GM18520 (cell line): ENCODE data around the gene ALX3.
"Not testable (repeated sequence)": the region's sequence is repeated elsewhere in the genome, so short reads cannot be mapped to it uniquely, and the experiment has no call there.

Experiments used
- ATAC-seq: cut with Tn5 transposase; IDR thresholded peaks from one replicate; pipeline ENCODE4 v1.9.1; 2021; ENCODE audit not compliant: unreplicated experiment

Gene ALX3

GRCh38 chr1:110089561-110090275 is 19.2 kb upstream of the ALX3 start:
- no peak for ATAC-seq

- ATAC-seq, result no peak
Observed at GRCh38 chr1:110088739-110089316, 18.4 kb upstream of the ALX3 start.

GRCh38 chr1:110087812-110088738 is 17.6 kb upstream of the ALX3 start:
- ATAC-seq, result no peak

- no peak for ATAC-seq
Observed at GRCh38 chr1:110086961-110087360, 16.5 kb upstream of the ALX3 start.

DNA sequence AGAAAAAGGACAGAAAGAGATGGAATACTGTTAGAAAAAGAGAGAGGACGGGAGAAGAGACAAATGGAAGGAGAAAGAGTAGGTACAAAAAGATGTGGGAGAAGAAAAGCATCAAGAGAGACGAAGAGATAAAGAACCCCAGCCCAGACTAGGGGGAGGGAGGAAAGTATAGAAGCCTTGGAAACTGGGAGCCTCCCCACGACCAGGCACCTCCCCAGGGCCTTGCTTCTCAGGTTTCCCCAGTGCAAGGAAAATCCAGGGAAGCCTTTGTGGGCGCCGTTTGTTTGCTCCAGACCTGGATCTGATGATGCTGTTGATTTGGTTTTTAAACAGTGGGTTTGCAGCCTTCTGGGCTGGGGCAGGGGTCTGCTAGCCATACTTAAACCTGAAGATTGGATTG is 15.2 kb upstream of the ALX3 start:
- ATAC-seq, result no peak

- no peak for ATAC-seq
Observed at GRCh38 chr1:110084227-110085078, 14.0 kb upstream of the ALX3 start.

GRCh38 chr1:110083866-110084226 is 13.4 kb upstream of the ALX3 start:
- ATAC-seq, result no peak

- no peak for ATAC-seq
Observed at GRCh38 chr1:110083061-110083865, 12.8 kb upstream of the ALX3 start.

GRCh38 chr1:110082477-110082876 is 12.0 kb upstream of the ALX3 start:
- no peak for ATAC-seq

DNA sequence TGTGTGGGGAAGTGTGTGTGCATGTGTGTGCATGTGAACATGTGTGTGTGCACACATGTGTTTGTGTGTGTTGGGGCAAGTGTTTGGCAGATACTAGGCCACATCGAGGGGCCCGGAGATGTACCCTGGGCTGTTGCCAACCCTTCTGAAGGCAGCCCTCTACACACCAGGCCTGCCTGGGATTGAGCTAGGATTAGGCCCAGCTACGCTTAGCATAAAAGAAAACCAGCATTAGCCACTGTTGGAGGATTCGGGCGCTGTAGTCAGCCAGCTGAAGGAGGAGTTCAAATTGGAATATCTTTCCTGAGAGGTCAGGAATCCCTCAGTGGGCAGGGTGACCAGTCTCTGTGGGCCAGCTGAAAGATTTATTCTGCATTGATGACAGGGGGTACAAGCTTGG is 10.6 kb upstream of the ALX3 start:
- ATAC-seq, result no peak

DNA sequence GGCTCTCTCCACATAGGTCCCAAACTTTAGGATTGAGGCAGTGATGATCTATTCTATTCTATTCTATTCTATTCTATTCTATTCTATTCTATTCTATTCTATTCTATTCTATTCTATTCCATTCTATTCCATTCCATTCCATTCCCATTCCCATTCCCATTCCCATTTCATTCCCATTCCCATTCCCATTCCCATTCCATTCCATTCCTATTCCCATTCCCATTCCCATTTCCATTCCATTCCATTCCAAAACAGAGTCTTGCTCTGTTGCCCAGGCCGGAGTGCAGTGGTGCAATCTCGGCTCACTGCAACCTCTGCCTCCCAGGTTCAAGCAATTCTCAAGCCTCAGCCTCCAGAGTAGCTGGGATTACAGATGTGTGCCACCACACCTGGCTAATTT is 9.5 kb upstream of the ALX3 start:
- not testable (repeated sequence) for ATAC-seq

- ATAC-seq, result no peak
Observed at GRCh38 chr1:110076789-110077500, 6.5 kb upstream of the ALX3 start.

- no peak for ATAC-seq
Observed at GRCh38 chr1:110074166-110074565, 3.7 kb upstream of the ALX3 start.

- no peak for ATAC-seq
Observed at GRCh38 chr1:110070282-110070669, 196 bp downstream of the ALX3 start.

GRCh38 chr1:110069404-110070281 is 829 bp downstream of the ALX3 start:
- no peak for ATAC-seq

- ATAC-seq, result no peak
Observed at GRCh38 chr1:110068646-110069403, 1.6 kb downstream of the ALX3 start.

GRCh38 chr1:110067893-110068645 is 2.4 kb downstream of the ALX3 start:
- no peak for ATAC-seq
